ENCODE results near the gene DPM3. TPM values are rescaled to one million over a fixed set of nuclear protein-coding genes. Genes with fewer than 3 reads are reported as not detected.
A peak's percentile ranks its signal among the peaks of the same experiment; 100 is the strongest.
"Not testable (repeated sequence)": the region's sequence is repeated elsewhere in the genome, so short reads cannot be mapped to it uniquely, and the experiment has no call there.

DPM3 gene
- total and polyA plus RNA-seq, 2 experiments from 2014 or later = 96.3 to 121 TPM

DNA sequence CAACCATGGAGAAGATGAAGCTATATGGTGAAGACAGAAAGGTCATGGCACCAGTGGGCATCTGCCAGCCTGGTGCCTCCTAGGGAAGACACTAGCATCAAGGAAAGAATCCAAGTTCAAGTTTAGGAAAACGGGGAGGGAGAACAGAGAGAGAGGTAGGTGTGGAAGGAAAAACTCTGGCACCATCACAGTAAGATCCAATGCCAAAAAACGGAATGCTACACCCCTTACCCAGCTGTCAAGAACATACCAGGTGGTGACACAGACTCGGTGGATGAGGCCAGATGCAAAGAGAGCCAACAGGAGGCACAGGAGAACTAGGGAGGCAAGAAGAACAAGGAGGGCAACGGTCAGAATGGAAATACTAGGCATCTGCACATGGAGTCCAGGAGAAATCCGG lies 29.2 kb upstream of the DPM3 start:
- H3K9me3 ChIP-seq (ENCODE audit: low read depth) = no peaks in the 10 kb centered on the region
- peaks cover 5% of the 10 kb centered on the region for H3K27me3 ChIP-seq
- H2AFZ ChIP-seq = no peak overlapping the region
- WGBS (ENCODE audit: low lambda C conversion rate, missing lambda C conversion rate) = 92% methylated on average over 5 of the region's 5 CpGs
- DNase-seq (ENCODE audit: low spot score) = no peak
- H3K4me1 ChIP-seq (ENCODE audit: insufficient read depth) = peaks cover 16% of the 10 kb centered on the region
- TF ChIP-seq, protein P1, sequence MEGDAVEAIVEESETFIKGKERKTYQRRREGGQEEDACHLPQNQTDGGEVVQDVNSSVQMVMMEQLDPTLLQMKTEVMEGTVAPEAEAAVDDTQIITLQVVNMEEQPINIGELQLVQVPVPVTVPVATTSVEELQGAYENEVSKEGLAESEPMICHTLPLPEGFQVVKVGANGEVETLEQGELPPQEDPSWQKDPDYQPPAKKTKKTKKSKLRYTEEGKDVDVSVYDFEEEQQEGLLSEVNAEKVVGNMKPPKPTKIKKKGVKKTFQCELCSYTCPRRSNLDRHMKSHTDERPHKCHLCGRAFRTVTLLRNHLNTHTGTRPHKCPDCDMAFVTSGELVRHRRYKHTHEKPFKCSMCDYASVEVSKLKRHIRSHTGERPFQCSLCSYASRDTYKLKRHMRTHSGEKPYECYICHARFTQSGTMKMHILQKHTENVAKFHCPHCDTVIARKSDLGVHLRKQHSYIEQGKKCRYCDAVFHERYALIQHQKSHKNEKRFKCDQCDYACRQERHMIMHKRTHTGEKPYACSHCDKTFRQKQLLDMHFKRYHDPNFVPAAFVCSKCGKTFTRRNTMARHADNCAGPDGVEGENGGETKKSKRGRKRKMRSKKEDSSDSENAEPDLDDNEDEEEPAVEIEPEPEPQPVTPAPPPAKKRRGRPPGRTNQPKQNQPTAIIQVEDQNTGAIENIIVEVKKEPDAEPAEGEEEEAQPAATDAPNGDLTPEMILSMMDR (IDR thresholded peaks at IDR 0.05; ENCODE audit: poor library complexity) = no peak
- H3K36me3 ChIP-seq (replicated peaks; ENCODE audit: insufficient read depth, low read depth) = no peaks in the 10 kb centered on the region
- H4K20me1 ChIP-seq (ENCODE audit: insufficient read depth, poor library complexity, severe bottlenecking) = no peaks in the 10 kb centered on the region
- H3K4me3 ChIP-seq = no peak overlapping the region
- no peak overlapping the region for H3K4me2 ChIP-seq
- H3K27ac ChIP-seq = no peak overlapping the region
- no peaks in the 10 kb centered on the region for H3K9me2 ChIP-seq (replicated peaks; ENCODE audit: insufficient read depth)
- peaks cover 22% of the 10 kb centered on the region for H3K79me2 ChIP-seq

DNA sequence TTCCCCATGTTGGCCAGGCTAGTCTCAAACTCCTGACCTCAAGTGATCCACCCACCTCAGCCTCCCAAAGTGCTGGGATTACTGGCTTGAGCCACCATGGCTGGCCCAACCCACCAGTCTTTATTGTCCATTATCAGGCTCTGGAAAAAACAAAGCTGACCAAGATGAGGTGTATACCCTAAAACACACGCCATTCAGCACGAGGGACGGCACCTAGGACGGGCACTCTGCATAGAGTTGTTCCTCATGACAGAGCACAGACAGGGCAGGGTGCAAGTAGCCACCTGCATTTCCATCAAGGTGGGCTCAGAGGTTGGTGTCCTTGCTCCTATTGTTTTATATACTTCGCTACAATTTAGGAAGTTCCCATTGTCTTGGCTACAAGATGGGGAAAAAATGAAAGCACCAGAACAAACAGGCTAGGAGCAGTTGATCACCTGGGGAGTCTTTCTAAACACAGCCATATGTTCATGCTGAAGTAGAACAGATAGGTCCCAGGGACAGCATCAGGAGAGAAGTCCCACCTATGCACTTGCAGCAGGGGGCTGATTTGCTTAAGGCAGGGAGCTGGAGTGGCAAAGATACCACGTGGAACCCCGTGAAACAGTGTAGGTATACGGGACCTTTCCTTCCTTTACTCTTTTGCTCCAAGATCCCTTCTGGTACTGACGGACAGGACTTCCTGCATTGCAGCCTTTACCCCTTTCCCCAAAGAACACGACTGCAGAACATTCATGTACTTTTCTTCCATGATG lies 28.3 kb upstream of the DPM3 start:
- H3K27me3 ChIP-seq = peaks cover under 1% of the 10 kb centered on the region
- peaks cover 22% of the 10 kb centered on the region for H3K79me2 ChIP-seq
- WGBS (ENCODE audit: low lambda C conversion rate, missing lambda C conversion rate) = 91% methylated on average over 10 of the region's 10 CpGs
- TF ChIP-seq, protein P1 (IDR thresholded peaks at IDR 0.05; ENCODE audit: poor library complexity) = no peak
- TF ChIP-seq EZH2phosphoT487 (IDR thresholded peaks at IDR 0.05; ENCODE audit: low read depth, severe bottlenecking, unreplicated experiment) (no peak), EZH2 (IDR thresholded peaks at IDR 0.05; ENCODE audit: borderline replicate concordance) (no peak)
- H3K4me3 ChIP-seq = no peak overlapping the region
- no peaks in the 10 kb centered on the region for H3K9me2 ChIP-seq (replicated peaks; ENCODE audit: insufficient read depth)
- H3K4me2 ChIP-seq = no peak overlapping the region
- no peak overlapping the region for H2AFZ ChIP-seq
- H3K4me1 ChIP-seq (ENCODE audit: insufficient read depth) = peaks cover 14% of the 10 kb centered on the region
- no peak for DNase-seq (ENCODE audit: low spot score)
- no peak overlapping the region for H3K27ac ChIP-seq
- H3K9me3 ChIP-seq (ENCODE audit: low read depth) = no peaks in the 10 kb centered on the region
- H3K36me3 ChIP-seq (replicated peaks; ENCODE audit: insufficient read depth, low read depth) = no peaks in the 10 kb centered on the region
- H4K20me1 ChIP-seq (ENCODE audit: insufficient read depth, poor library complexity, severe bottlenecking) = no peaks in the 10 kb centered on the region

DNA sequence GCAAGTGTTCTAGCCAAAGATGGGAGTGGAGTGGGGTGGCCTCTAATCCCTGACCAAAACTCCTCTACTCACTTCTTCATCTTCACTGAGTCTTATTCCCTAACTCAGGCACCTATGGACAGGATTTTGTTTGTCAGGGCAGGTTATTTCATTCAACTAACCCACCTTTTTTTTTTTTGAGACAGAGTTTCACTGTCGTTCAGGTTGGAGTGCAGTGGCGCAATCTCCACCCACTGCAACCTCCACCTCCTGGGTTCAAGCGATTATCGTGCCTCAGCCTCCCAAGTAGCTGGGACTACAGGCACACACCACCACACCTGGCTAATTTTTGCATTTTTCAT lies 27.7 kb upstream of the DPM3 start:
- not testable (repeated sequence) for H3K36me3 ChIP-seq (replicated peaks; ENCODE audit: insufficient read depth, low read depth); H3K27ac ChIP-seq; H3K9me2 ChIP-seq (replicated peaks; ENCODE audit: insufficient read depth); DNase-seq (ENCODE audit: low spot score); H3K4me3 ChIP-seq; H4K20me1 ChIP-seq (ENCODE audit: insufficient read depth, poor library complexity, severe bottlenecking); H3K27me3 ChIP-seq; H2AFZ ChIP-seq; H3K4me1 ChIP-seq (ENCODE audit: insufficient read depth); H3K9me3 ChIP-seq (ENCODE audit: low read depth)
- H3K4me2 ChIP-seq = peak overlapping the region; percentile 70
- H3K79me2 ChIP-seq = peaks cover 22% of the 10 kb centered on the region
- WGBS (ENCODE audit: low lambda C conversion rate, missing lambda C conversion rate) = 74% methylated on average over 4 of the region's 4 CpGs

DNA sequence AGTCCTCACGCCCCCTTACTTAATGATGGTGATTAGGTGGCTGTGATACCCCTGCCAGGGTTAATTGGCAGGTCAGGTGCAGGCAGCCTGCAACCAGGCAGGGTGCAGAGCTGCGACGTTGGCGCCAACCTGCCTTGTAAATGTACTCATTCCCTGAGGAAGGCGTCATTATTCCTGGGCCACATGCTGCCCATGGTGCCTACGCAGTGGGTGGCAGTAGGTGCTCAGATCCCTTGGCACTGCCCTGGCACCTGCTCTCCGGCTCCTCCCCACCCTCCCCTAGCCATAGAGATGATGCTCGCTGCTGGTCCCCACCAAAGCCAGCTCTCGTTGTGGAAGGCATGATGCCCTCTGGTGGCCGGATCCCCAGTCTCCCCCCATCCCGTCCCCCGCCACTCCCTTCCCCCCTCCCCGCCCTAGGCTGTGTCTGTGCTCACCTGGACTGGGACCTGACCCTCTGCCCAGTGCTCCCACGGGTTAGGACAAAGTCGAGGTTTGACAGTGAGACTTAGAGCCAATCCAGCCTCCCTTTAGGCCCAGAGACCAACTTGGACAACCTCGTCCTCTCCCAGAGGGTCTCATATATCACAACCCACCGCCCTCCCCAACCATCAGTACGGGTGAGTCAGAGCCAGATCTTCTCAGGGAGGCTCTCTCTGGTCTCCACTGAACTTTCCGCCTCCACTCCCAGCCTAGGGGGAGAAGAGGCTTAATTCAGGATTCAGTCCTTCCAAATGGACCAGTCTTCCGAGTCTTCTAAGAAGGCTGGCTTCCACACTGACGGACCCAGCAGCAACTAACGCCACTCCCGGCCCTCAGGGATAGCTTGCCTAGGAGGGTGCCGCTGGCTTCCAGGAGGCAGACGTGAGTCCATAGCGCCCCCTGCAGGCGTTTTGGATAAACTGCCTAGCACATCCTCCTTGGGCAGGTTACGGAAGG lies 27.1 kb upstream of the DPM3 start:
- Histone ChIP-seq H3K4me3 (no peak overlapping the region), H3K9me3 (ENCODE audit: low read depth) (no peaks in the 10 kb centered on the region), H3K27ac (peak overlapping the region; percentile 27), H3K79me2 (peaks cover 21% of the 10 kb centered on the region), H4K20me1 (ENCODE audit: insufficient read depth, poor library complexity, severe bottlenecking) (no peaks in the 10 kb centered on the region), H2AFZ (peak overlapping the region; percentile 29), H3K4me2 (peak overlapping the region; percentile 70), H3K27me3 (no peaks in the 10 kb centered on the region), H3K4me1 (ENCODE audit: insufficient read depth) (peaks cover 9% of the 10 kb centered on the region), H3K36me3 (replicated peaks; ENCODE audit: insufficient read depth, low read depth) (no peaks in the 10 kb centered on the region), H3K9me2 (replicated peaks; ENCODE audit: insufficient read depth) (no peaks in the 10 kb centered on the region)
- TF ChIP-seq EZH2 (IDR thresholded peaks at IDR 0.05; ENCODE audit: borderline replicate concordance) = no peak
- TF ChIP-seq, protein P1 (IDR thresholded peaks at IDR 0.05; ENCODE audit: poor library complexity) = peak; percentile 94
- WGBS (ENCODE audit: low lambda C conversion rate, missing lambda C conversion rate) = 12% methylated on average over 26 of the region's 28 CpGs
- DNase-seq (ENCODE audit: low spot score) = peak; percentile 94
